Adrenal gland (tissue), 12 donors: Measurements from ENCODE around the gene FGF8. TPM values are rescaled to one million over a fixed set of nuclear protein-coding genes. Genes with fewer than 3 reads are reported as not detected.

Source experiments
- DNase-seq, 7 donors: peaks; one replicate each; pipeline ENCODE4 v3.0.0-alpha.2; 2019 to 2020
- H3K27ac ChIP-seq, 5 donors: fragments of 200-600 bp; sonication (generic) in 4 of 5; 1 replicate in 3 of 5; 2 replicates in 2 of 5; pipeline versions ENCODE4 v1.5.1 to v1.8.0; 2016 to 2020; ENCODE audit warnings: mild to moderate bottlenecking in 1 of 5
- H3K27me3 ChIP-seq: fragments of 200-600 bp; 2 replicates; pipeline ENCODE4 v1.8.0; 2021
- H3K36me3 ChIP-seq, 2 donors: fragments of 200-600 bp; replicated peaks in 1 of 2; 1 replicate in 1 of 2; 2 replicates in 1 of 2; pipeline versions ENCODE4 v1.5.1 to v1.8.0; 2018 to 2022
- H3K4me1 ChIP-seq, 2 donors: fragments of 200-600 bp; replicated peaks in 1 of 2; 1 replicate in 1 of 2; 2 replicates in 1 of 2; pipeline versions ENCODE4 v1.5.1 to v1.8.0; 2018 to 2021
- H3K4me3 ChIP-seq, 4 donors: fragments of 200-600 bp; sonication (generic) in 3 of 4; one replicate each; pipeline ENCODE4 v1.5.1; 2016 to 2018
- H3K9me3 ChIP-seq, 3 donors: fragments of 200-600 bp; sonication (generic) in 1 of 3; replicated peaks in 1 of 3; 1 replicate in 2 of 3; 2 replicates in 1 of 3; pipeline versions ENCODE4 v1.5.1 to v1.8.0; 2016 to 2021
- POLR2A ChIP-seq, 2 donors: fragments of 450-650 bp; IDR thresholded peaks; one replicate each; pipeline ENCODE4 v1.6.1; 2017; ENCODE audit warnings: antibody characterized with exemption in 2 of 2, mild to moderate bottlenecking in 2 of 2, moderate library complexity in 1 of 2
- WGBS, 4 donors: extraction: QIAGEN DNeasy Blood & Tissue Kit in 2 of 4; methylation state at CpG; one replicate each; pipeline versions ENCODE4 v1.1.5 to v1.1.7; 2013 to 2017; 5-methylcytosine and 5-hydroxymethylcytosine counted together
- intact Hi-C, 2 donors: fragments of 100-400 bp; cut with DNase I; formaldehyde crosslinking; loops; one replicate each; pipeline versions ENCODE4 v1.14.1 to v1.15.0; 2022 to 2023
- polyA plus RNA-seq, 3 donors: library from polyadenylated mRNA; stranded (reverse); fragments of 200-250 nt in 2 of 3; fragments of 350-450 nt in 1 of 3; fragmentation: Illumina TruSeq in 1 of 3; extraction: RNeasy Lipid Tissue Mini Kit (QIAGEN cat#74804) in 1 of 3; gene quantifications; one replicate each; pipeline ENCODE4 v1.2.3, GENCODE V29; 2013 to 2014
- total RNA-seq, 9 donors: library from RNA; depleted of rRNA in 4 of 9; stranded (reverse); fragments of >200 nt in 4 of 9; fragments of 120-200 nt in 1 of 9; fragmentation: NEBNext Ultra II Directional in 1 of 9; extraction: Animal tissue kit (Norgen Biotek cat#: 25700) in 1 of 9; gene quantifications; one replicate each; pipeline versions ENCODE4 v1.1.0 to v1.2.4, GENCODE V29; 2013 to 2023
- TF ChIP-seq, protein P1 (sequence below), 6 experiments: fragments of 450-650 bp in 4 of 6; fragments of 200-600 bp in 2 of 6; sonication (generic) in 1 of 6; IDR thresholded peaks; 1 replicate in 5 of 6; 2 replicates in 1 of 6; pipeline versions ENCODE4 v1.5.1 to v1.8.0; 2016 to 2021; ENCODE audit warnings: antibody characterized with exemption in 6 of 6, mild to moderate bottlenecking in 2 of 6, moderate library complexity in 1 of 6
- donor health status: healthy with polysubstance abuse.
- donor health status: Bipolar disorder and iron deficiency.
- donor health status: DM: yes; HTN: yes; CAD: no.
- donor health status: DM: no; HTN: no; CAD: no.
- donor health status: DM: no; HTN: no; CAD: no.
- donor health status: DM: yes; HTN: yes; CAD: no.

FGF8 gene
- total and polyA plus RNA-seq, 12 donors: not detected

DNA sequence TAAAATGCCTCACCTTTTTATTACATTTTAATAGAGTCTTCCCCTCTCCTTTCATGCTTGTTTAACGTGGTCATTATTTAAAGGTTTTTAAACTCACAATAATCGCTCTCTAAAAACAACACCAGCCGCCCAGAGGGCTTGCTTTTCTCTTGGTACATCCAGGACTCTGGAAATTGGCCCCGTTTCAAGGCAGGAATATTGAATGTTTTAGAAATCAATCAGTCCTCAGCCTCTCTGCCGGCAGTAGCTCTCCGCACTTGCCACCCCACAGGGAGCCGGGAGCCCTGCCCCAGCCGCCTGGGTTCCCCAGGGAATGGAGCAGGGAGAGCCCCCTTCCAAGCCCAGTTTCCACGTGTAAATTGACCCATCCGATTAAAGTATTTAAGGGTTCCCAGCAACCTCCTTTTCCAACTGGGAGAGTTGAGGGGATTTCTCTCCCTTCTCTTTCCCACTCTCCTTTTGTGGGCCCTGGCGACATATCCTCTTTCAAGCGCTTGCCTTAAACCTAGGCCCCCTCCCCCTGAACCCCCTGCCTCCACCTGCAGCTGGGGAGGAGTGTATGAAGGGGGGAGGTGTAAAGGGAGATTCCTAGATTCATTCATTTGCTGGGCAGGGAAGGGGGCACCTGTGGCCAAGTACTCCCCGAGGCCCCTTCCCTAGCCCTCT lies 1.9 kb downstream of the FGF8 start:
- peaks cover 8 to 14% of the 10 kb centered on the region in 2 donors for H3K4me1 ChIP-seq
- no peak overlapping the region for H3K27ac ChIP-seq
- WGBS, 4 donors: 24 to 32% (median 25%) methylated on average over 13 of the region's 13 CpGs
- TF ChIP-seq, protein P1, sequence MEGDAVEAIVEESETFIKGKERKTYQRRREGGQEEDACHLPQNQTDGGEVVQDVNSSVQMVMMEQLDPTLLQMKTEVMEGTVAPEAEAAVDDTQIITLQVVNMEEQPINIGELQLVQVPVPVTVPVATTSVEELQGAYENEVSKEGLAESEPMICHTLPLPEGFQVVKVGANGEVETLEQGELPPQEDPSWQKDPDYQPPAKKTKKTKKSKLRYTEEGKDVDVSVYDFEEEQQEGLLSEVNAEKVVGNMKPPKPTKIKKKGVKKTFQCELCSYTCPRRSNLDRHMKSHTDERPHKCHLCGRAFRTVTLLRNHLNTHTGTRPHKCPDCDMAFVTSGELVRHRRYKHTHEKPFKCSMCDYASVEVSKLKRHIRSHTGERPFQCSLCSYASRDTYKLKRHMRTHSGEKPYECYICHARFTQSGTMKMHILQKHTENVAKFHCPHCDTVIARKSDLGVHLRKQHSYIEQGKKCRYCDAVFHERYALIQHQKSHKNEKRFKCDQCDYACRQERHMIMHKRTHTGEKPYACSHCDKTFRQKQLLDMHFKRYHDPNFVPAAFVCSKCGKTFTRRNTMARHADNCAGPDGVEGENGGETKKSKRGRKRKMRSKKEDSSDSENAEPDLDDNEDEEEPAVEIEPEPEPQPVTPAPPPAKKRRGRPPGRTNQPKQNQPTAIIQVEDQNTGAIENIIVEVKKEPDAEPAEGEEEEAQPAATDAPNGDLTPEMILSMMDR (IDR thresholded peaks at IDR 0.05): no peak
- TF ChIP-seq POLR2A (IDR thresholded peaks at IDR 0.05): no peak
- H3K36me3 ChIP-seq: no peaks in the 10 kb centered on the region
- intact Hi-C loops: no loop called here
- peaks cover 75% of the 10 kb centered on the region for H3K27me3 ChIP-seq
- no peak overlapping the region for H3K4me3 ChIP-seq
- DNase-seq: no peak
- no peaks in the 10 kb centered on the region for H3K9me3 ChIP-seq

DNA sequence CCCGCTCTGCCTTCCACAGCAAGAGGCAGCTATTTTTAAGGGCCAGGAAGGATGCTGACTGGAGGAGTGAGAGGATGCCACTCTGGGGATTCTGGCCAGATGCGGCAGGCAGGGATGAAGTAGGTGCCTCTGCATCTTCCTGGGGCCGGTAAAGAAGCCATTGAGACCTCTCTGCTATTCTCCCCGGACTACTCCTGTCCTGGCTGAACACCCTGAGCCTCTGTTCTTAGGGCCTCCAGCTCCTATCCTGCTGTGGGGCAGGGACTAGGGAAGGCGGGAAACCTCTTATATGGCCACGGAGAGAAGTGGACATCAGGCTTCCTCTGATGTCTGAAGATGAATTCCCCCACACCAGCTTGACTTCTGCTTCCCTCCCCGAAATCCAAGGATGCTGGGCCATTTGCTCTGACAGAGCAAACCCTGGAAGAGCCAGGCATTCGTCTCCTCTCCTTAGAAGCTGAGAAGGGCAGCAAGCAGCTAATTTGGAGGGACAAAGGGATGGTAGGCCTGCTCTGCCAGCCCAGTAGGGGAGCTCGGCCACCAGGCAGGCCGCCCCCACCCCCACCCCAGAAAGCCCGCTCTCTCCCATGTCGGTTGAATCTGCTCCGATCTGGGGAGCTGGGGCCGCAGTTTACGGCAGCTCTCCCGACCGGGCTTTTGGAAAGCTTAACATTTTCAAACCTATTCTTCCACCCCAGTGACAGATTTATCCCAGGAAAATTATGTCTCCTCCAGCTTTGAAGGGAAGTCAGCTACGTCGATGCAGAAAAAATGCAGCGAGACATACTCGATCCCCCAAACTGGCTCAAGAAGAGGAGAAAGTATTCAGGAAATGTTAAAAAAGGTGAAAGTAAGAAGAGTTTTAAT lies 2.8 kb downstream of the FGF8 start:
- H3K9me3 ChIP-seq: no peaks in the 10 kb centered on the region
- no peak for DNase-seq
- peaks cover 68% of the 10 kb centered on the region for H3K27me3 ChIP-seq
- H3K36me3 ChIP-seq: no peaks in the 10 kb centered on the region
- TF ChIP-seq POLR2A (IDR thresholded peaks at IDR 0.05): no peak
- no peak overlapping the region for H3K4me3 ChIP-seq
- H3K4me1 ChIP-seq: peaks cover 5 to 8% of the 10 kb centered on the region in 2 donors
- intact Hi-C loops: no loop called here
- 31 to 39% (median 36%) methylated on average over 19 to 21 of the region's 21 CpGs for WGBS, 4 donors
- no peak overlapping the region for H3K27ac ChIP-seq

DNA sequence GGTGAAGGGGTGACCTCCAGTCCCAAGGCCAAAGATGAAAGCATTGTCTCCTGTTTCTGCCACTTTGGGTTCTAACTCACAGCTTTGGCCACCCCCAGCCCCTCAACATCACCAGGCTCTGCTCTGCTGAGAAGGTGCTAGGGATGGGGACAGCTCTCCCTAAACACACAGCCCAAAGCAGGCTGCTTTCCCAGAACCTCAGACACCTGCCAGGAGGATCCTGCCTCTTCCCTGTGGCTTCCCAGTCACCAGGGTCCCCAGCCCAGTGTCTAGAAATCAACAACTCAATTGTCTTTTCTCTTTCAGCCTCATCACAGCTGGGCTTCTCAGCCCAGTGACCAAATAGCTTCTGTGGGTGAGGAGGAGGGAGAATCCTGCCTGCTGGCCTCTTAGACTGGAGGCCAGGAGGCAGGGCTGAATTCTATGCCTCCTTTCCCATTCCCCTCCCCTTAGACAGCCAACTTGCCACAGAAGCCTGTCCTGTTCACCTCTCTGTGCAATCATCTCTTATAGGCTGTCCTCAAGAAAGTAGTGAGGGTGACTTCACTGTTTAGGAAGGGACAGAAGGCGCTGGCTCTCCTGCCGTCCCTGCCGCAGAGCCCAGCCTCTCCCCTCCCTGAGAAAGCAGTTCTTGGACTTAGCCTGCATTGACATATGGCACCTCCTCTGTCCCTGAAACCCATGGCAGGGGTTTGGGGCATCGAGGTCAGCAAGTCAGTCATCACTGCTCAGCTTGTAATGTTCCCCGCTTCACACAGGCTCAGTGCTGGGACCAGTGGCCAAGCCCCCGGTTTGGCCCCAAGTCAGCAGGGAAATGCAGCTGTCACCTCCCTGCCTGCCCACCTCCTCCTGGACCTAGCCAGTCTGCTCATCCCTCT lies 3.7 kb downstream of the FGF8 start:
- intact Hi-C loops: no loop called here
- TF ChIP-seq, protein P1 (IDR thresholded peaks at IDR 0.05): no peak
- no peak for TF ChIP-seq POLR2A (IDR thresholded peaks at IDR 0.05)
- Histone ChIP-seq H3K4me1 (peaks cover 5 to 8% of the 10 kb centered on the region in 2 donors), H3K9me3 (no peaks in the 10 kb centered on the region), H3K4me3 (no peak overlapping the region), H3K27me3 (peaks cover 66% of the 10 kb centered on the region), H3K27ac (no peak overlapping the region), H3K36me3 (no peaks in the 10 kb centered on the region)
- WGBS, 4 donors: 65 to 100% (median 71%) methylated on average over 2 to 6 of the region's 6 CpGs
- no peak for DNase-seq

DNA sequence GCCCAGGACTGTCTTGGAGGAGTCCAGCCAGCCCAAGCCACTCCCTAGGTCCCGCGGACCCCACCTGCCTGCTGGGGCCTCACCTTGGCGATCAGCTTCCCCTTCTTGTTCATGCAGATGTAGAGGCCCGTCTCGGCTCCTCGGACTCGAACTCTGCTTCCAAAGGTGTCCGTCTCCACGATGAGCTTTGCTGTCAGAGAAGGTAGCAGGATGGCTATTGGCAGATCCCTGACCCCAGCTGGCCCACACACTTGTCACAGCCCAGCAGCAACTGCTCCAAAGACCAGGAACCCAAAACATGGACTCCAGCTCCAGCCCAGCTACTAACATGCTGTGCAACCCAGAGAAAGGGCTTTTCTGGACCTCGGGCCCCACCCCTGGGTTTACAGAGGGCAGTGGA lies 4.5 kb downstream of the FGF8 start:
- DNase-seq: no peak
- Histone ChIP-seq H3K4me3 (no peak overlapping the region), H3K9me3 (no peaks in the 10 kb centered on the region), H3K27ac (no peak overlapping the region), H3K4me1 (peaks cover 5 to 7% of the 10 kb centered on the region in 2 donors), H3K36me3 (no peaks in the 10 kb centered on the region), H3K27me3 (peaks cover 60% of the 10 kb centered on the region)
- 89 to 95% (median 91%) methylated on average over 7 to 10 of the region's 10 CpGs for WGBS, 4 donors
- TF ChIP-seq POLR2A (IDR thresholded peaks at IDR 0.05): no peak
- TF ChIP-seq, protein P1 (IDR thresholded peaks at IDR 0.05): no peak
- intact Hi-C loops: no loop called here
